Measurements from ENCODE around the gene DYNLT5.
"Not testable (repeated sequence)": the region's sequence is repeated elsewhere in the genome, so short reads cannot be mapped to it uniquely, and the experiment has no call there.

The DYNLT5 gene

DNA sequence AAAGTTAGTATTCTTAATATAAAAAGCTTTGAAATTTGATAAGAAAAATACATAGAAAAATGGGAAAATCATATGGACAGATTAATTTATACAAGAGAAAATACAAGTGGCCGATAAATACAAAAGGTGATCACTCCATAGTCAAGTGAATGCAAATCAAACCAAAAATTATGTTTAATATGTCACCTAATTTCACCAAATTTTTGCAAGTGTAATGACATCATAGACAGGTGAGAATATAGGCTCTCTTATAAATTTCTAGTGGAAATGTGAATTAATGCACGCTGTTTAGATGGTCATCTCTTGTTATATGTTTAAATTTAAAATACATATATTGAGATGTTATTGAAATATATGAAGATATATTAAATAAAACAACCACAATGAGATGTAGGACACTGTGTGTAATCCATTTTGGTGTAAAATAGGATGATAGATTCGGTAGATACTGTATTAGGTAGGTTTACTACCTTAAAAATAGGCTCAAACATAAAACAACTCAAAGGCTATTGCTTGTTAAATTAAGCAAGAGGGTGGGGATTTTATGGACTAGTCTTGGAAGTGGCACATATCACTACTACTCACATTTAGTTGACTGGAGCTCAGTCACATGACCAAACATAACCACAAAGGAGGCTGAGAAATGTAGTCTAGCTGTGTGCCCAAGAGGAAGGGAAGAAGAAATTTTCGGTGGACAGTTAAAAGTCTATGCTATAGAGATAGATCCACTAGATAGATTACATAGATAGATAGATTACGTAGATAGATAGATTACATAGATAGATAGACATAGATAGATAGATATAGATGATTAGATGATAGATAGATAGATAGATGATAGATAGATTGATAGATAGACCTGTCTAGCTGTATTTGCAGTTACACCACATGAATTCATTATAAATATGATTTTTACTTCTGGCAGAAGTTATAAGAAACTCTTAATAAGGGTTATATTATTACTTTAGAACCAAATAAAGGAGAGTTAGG is 39.7 kb downstream of the DYNLT5 start:
- no peak for DNase-seq

DNA sequence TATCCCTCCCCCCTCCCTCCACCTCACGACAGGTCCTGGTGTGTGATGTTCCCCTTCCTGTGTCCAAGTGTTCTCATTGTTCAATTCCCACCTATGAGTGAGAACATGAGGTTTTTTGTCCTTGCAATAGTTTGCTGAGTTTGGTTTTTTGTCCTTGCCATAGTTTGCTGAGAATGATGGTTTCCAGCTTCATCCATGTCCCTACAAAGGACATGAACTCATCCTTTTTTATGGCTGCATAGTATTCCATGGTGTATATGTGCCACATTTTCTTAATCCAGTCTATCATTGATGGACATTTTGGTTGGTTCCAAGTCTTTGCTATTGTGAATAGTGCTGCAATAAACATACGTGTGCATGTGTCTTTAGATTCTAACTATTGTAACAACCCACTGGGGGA is 43.6 kb downstream of the DYNLT5 start:
- not testable (repeated sequence) for DNase-seq

DNA sequence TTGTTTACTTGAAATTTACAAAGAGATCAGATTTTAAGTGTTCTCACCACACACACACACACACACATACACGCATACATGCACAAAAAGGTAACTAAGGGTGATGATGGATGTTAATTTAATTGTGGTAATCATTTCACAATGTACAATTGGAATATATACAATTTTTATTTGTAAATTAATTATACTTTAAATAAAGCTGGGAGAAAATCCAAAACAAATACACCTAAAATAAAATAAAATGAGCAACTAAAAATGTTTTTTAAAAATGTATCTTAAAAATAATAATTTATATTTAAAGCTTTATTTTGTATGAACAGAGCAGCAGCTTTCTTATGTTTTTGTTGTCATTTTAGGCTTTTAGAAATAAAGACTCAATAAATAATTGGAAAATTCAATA is 57.0 kb downstream of the DYNLT5 start:
- DNase-seq: no peak

DNA sequence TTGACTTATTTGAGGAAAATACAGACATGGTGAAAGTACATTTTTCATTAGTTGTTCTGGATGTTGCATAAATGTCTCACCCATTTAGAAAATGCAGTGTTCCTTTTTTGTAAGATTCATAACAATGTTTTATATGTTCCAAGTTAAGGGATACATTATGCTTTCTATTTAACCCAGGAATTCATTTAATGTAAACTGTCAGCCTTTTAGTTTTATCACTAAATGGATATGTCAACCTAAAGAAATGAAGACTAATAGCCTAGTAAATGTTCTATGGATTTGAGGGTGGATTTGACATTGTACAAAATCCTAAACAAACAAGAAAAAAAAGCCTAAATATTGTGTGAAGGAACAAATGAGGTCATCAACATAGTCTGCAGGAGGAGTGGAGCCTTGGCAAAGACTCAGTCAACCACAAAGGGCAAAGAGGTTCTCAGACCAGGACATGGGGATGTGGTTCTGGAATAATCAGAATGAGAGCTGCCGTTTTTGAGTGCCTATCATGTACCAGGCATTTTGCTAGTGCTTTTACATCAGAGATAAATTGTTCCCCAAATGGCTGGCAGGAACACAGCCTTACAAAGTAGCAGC is 57.6 kb downstream of the DYNLT5 start:
- no peak for DNase-seq

DNA sequence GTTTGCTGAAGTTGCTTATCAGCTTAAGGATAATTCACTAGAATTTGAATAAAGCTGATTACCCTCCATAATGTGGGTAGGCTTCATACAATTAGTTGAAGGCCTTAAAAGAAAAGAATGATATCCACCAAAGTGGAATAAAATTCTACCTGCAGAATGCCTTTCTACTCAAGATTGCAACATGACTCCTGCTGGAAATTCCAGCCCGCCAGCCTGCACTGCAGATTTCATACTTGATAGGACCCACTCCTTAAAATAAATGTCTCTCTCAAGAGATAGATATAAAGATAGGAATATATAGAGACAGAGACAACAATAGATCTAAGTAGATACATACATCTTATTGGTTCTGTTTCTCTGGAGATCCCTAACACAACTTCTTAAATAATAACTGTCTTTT is 72.5 kb downstream of the DYNLT5 start:
- DNase-seq: no peak
